Measurements from ENCODE around the gene RTN3.

GRCh38 chr11:63667995-63668795, 13.1 kb upstream of the RTN3 start:
- no peak for TF ChIP-seq CTCF (IDR thresholded peaks at IDR 0.05; ENCODE audit: insufficient read depth, low read length, poor library complexity, severe bottlenecking)
- TF ChIP-seq EZH2phosphoT487 (conservative IDR thresholded peaks at IDR 0.05; ENCODE audit: low read length): no peak

Data from SU-DHL-6 (cell line).